GM12801 (cell line): ENCODE data around the gene NHERF2.

Experiments
- CTCF ChIP-seq: IDR thresholded peaks from one replicate; pipeline ENCODE4 v1.5.1; 2011; ENCODE audit warnings: control low read depth; ENCODE audit not compliant: insufficient read length; ENCODE audit errors: extremely low read depth

The NHERF2 gene

GRCh38 chr16:2066139-2066538 lies 39.4 kb downstream of the NHERF2 start:
- no peak for TF ChIP-seq CTCF

- no peak for TF ChIP-seq CTCF
Observed at GRCh38 chr16:2070576-2071453, 44.1 kb downstream of the NHERF2 start.

GRCh38 chr16:2071454-2072202 lies 44.9 kb downstream of the NHERF2 start:
- no peak for TF ChIP-seq CTCF

- TF ChIP-seq CTCF: no peak
Observed at GRCh38 chr16:2072926-2073325, 46.2 kb downstream of the NHERF2 start.

GRCh38 chr16:2074071-2074470 lies 47.4 kb downstream of the NHERF2 start:
- no peak for TF ChIP-seq CTCF

GRCh38 chr16:2075631-2076030 lies 48.9 kb downstream of the NHERF2 start:
- TF ChIP-seq CTCF: no peak

GRCh38 chr16:2076072-2076865 lies 49.6 kb downstream of the NHERF2 start:
- TF ChIP-seq CTCF: no peak
